Esophagus muscularis mucosa (tissue), 4 donors: ENCODE data around the gene SHC1. TPM values are rescaled to one million over a fixed set of nuclear protein-coding genes. Genes with fewer than 3 reads are reported as not detected.
A peak's percentile ranks its signal among the peaks of the same experiment; 100 is the strongest.

Source experiments
- DNase-seq: peaks from one replicate; pipeline ENCODE4 v3.0.0-alpha.2; 2017; ENCODE audit errors: extremely low spot score
- H3K27ac ChIP-seq, 4 donors: fragments of 200-600 bp; sonication (generic); replicated peaks in 1 of 4; 1 replicate in 3 of 4; 2 replicates in 1 of 4; pipeline ENCODE4 v1.5.1; 2016 to 2019; ENCODE audit warnings: mild to moderate bottlenecking in 1 of 4
- H3K27me3 ChIP-seq, 4 donors: fragments of 200-600 bp; sonication (generic); one replicate each; pipeline versions ENCODE4 v1.5.1 to v1.6.0; 2016 to 2019
- H3K36me3 ChIP-seq, 4 donors: fragments of 200-600 bp; sonication (generic); one replicate each; pipeline ENCODE4 v1.5.1; 2016 to 2019
- H3K4me1 ChIP-seq, 4 donors: fragments of 200-600 bp; sonication (generic); one replicate each; pipeline ENCODE4 v1.5.1; 2016 to 2019
- H3K4me3 ChIP-seq, 4 donors: fragments of 200-600 bp; sonication (generic); 1 replicate in 2 of 4; 2 replicates in 2 of 4; pipeline ENCODE4 v1.5.1; 2016 to 2019; ENCODE audit warnings: mild to moderate bottlenecking in 4 of 4, moderate library complexity in 1 of 4
- H3K9me3 ChIP-seq, 4 donors: fragments of 200-600 bp; sonication (generic); 1 replicate in 3 of 4; 2 replicates in 1 of 4; pipeline ENCODE4 v1.5.1; 2016 to 2019
- EP300 ChIP-seq: sonication (generic); formaldehyde crosslinking; IDR thresholded peaks from one replicate; pipeline ENCODE4 v1.6.1; 2017; ENCODE audit warnings: antibody characterized with exemption
- POLR2A ChIP-seq: fragments of 450-650 bp; IDR thresholded peaks from one replicate; pipeline ENCODE4 v1.6.1; 2017; ENCODE audit warnings: antibody characterized with exemption, moderate library complexity, mild to moderate bottlenecking, low read depth
- POLR2AphosphoS5 ChIP-seq, 2 donors: sonication (generic); formaldehyde crosslinking; IDR thresholded peaks; one replicate each; pipeline ENCODE4 v1.6.1; 2017; ENCODE audit warnings: antibody characterized with exemption in 2 of 2
- WGBS: methylation state at CpG from one replicate; pipeline ENCODE4 v1.1.5; 2018; 5-methylcytosine and 5-hydroxymethylcytosine counted together
- intact Hi-C: fragments of 100-400 bp; cut with DNase I; formaldehyde crosslinking; loops from one replicate; pipeline ENCODE4 v1.15.1; 2023
- total RNA-seq, 4 donors: library from RNA; depleted of rRNA; stranded (reverse); fragments of >200 nt; gene quantifications; one replicate each; pipeline versions ENCODE4 v1.1.0 to v1.2.1, GENCODE V29; 2016
- TF ChIP-seq, protein P1 (sequence below), 3 experiments: fragments of 200-600 bp in 2 of 3; fragments of 450-650 bp in 1 of 3; sonication (generic) in 2 of 3; IDR thresholded peaks; one replicate each; pipeline ENCODE4 v1.5.1; 2017 to 2019; ENCODE audit warnings: antibody characterized with exemption in 3 of 3, mild to moderate bottlenecking in 2 of 3, moderate library complexity in 1 of 3

The SHC1 gene
- total RNA-seq, 4 donors from 2014 or later = 60.6 to 101 (median 93.4) TPM

DNA sequence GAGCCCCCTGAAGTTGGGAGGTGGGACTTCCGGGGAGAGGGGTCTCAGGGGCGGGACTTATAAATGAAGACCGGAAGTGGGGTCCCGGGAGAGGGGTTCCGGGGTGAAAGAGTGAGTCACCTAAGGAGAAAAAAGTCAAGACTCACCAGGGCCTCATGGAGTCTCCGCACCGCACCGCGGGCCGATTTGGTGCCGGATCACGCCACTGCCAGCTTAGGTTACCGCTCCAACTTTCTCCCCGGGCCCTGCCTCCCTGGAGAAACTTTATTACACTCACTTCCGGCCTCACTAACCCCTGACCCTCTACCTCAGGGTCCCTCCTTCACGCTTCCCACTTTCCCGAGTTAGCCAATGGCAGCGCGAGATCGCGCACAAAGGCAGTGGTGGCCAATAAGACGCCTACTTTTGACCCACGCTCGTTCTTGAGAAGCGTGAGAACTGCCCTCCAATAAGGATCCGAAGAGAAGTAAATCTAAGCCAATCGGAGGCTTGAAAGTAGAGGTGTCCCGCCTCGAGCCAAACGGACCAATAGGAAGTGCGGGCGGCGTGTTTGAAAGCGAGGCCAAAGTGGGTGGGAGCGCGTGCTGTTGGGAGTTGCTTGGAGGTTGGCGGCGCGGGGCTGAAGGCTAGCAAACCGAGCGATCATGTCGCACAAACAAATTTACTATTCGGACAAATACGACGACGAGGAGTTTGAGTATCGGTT lies 3.7 kb upstream of the SHC1 start, which contains the start of gene CKS1B:
Gene CKS1B, plus strand, starts transcription at position 580 of the 706 bp plus-strand sequence. Its CDS starts 65 bp downstream, at position 645.
- H3K4me1 ChIP-seq = peaks cover 41 to 60% (median 53%) of the 10 kb centered on the region in 4 donors
- H3K9me3 ChIP-seq = no peaks in the 10 kb centered on the region
- TF ChIP-seq POLR2A = peak; percentile 77
- TF ChIP-seq POLR2AphosphoS5 (IDR thresholded peaks at IDR 0.05) = peak in 1 of 2 donors; percentile 82
- TF ChIP-seq, protein P1, sequence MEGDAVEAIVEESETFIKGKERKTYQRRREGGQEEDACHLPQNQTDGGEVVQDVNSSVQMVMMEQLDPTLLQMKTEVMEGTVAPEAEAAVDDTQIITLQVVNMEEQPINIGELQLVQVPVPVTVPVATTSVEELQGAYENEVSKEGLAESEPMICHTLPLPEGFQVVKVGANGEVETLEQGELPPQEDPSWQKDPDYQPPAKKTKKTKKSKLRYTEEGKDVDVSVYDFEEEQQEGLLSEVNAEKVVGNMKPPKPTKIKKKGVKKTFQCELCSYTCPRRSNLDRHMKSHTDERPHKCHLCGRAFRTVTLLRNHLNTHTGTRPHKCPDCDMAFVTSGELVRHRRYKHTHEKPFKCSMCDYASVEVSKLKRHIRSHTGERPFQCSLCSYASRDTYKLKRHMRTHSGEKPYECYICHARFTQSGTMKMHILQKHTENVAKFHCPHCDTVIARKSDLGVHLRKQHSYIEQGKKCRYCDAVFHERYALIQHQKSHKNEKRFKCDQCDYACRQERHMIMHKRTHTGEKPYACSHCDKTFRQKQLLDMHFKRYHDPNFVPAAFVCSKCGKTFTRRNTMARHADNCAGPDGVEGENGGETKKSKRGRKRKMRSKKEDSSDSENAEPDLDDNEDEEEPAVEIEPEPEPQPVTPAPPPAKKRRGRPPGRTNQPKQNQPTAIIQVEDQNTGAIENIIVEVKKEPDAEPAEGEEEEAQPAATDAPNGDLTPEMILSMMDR (IDR thresholded peaks at IDR 0.05) = no peak
- peak; percentile 100 for DNase-seq
- H3K36me3 ChIP-seq = peaks cover 0 to 11% (median 2%) of the 10 kb centered on the region in 4 donors
- peak within 1 kb of the TSS; percentile 63 to 77 (median 70) for H3K4me3 ChIP-seq
- intact Hi-C loops = no loop called here
- under 1% methylated on average over 47 of the region's 47 CpGs for WGBS
- no peaks in the 10 kb centered on the region for H3K27me3 ChIP-seq
- peak within 1 kb of the TSS; percentile 96 to 98 (median 96) for H3K27ac ChIP-seq

GRCh38 chr1:154973344-154974101 lies 3.0 kb upstream of the SHC1 start:
- Histone ChIP-seq H3K27ac (peak overlapping the region; percentile 96 to 98 (median 96)), H3K27me3 (no peaks in the 10 kb centered on the region), H3K4me3 (peak overlapping the region; percentile 63 to 77 (median 70)), H3K36me3 (peaks cover 0 to 15% (median 2%) of the 10 kb centered on the region in 4 donors), H3K4me1 (peaks cover 48 to 67% (median 60%) of the 10 kb centered on the region in 4 donors), H3K9me3 (no peaks in the 10 kb centered on the region)
- DNase-seq = peak; percentile 99
- TF ChIP-seq EP300 (no peak), POLR2AphosphoS5 (IDR thresholded peaks at IDR 0.05) (peak in 1 of 2 donors; percentile 88), POLR2A (peak; percentile 20)
- TF ChIP-seq, protein P1 (IDR thresholded peaks at IDR 0.05) = peak in 2 of 3 experiments; percentile 20 to 37
- WGBS = 6% methylated on average over 37 of the region's 37 CpGs
- intact Hi-C loops = no loop called here

DNA sequence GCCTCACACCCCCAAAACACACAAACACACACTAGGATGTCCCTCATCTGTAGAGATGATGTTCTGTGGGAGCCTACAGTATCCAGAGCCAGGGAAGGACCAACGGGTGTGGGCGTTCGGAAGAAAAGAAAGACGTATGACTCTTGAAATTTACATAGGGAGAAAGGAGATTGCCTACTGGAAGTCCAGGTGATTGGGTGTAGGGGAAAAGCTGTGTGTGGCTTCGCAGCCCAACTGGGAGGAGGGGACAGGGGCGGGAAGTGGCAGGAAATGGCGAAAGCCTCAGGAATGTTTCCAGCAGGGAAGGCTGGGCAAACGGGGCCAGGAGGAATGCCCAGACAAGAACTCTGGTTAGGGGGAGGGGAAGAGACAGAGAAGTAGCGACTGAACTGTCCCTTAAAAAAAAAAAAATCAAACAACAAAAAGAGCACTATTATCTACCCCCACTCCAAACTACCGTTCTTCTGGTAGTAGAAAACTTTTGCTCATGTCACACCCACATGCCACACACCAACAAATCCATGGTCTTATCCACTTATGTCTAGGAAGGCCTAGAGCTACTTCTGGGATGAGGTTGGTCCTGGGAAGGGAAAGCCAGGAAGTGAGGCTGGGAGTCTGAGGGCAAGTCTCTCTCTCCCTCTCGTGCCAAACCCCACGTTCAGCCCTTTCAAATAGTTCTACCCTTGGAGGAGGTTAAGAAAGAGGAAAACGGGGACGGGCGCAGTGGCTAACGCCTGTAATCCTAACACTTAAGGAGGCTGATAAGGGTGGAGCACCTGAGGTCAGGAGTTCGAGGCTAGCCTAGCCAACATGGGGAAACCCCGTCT lies 2.2 kb upstream of the SHC1 start:
- intact Hi-C loops = no loop called here
- DNase-seq = no peak
- Histone ChIP-seq H3K27me3 (no peaks in the 10 kb centered on the region), H3K4me3 (peak overlapping the region; percentile 63 to 77 (median 70)), H3K9me3 (no peaks in the 10 kb centered on the region), H3K36me3 (peaks cover 0 to 17% (median 9%) of the 10 kb centered on the region in 4 donors), H3K4me1 (peaks cover 55 to 72% (median 68%) of the 10 kb centered on the region in 4 donors), H3K27ac (peak overlapping the region; percentile 96 to 98 (median 96))
- TF ChIP-seq POLR2AphosphoS5 (IDR thresholded peaks at IDR 0.05) = peak in 1 of 2 donors; percentile 72
- peak; percentile 79 for TF ChIP-seq EP300
- TF ChIP-seq POLR2A = no peak
- WGBS = 38% methylated on average over 18 of the region's 18 CpGs

GRCh38 chr1:154972213-154972516 lies 1.6 kb upstream of the SHC1 start:
- TF ChIP-seq POLR2A (peak; percentile 53), EP300 (no peak), POLR2AphosphoS5 (IDR thresholded peaks at IDR 0.05) (no peak)
- TF ChIP-seq, protein P1 (IDR thresholded peaks at IDR 0.05) = no peak
- no peak for DNase-seq
- WGBS = 61% methylated on average over 3 of the region's 3 CpGs
- intact Hi-C loops = no loop called here
- Histone ChIP-seq H3K9me3 (no peaks in the 10 kb centered on the region), H3K27ac (peak overlapping the region; percentile 96 to 98 (median 96)), H3K4me3 (peak overlapping the region; percentile 63 to 77 (median 70)), H3K36me3 (peaks cover 0 to 23% (median 14%) of the 10 kb centered on the region in 4 donors), H3K4me1 (peaks cover 58 to 78% (median 72%) of the 10 kb centered on the region in 4 donors), H3K27me3 (no peaks in the 10 kb centered on the region)
